GM19351 (cell line): ENCODE measurements around the gene MAN2B2.
"Not testable (repeated sequence)": the region's sequence is repeated elsewhere in the genome, so short reads cannot be mapped to it uniquely, and the experiment has no call there.

Experiments used
- ATAC-seq: cut with Tn5 transposase; IDR thresholded peaks from one replicate; pipeline ENCODE4 v1.9.1; 2021; ENCODE audit warnings: mild to moderate bottlenecking, moderate library complexity; ENCODE audit not compliant: unreplicated experiment

MAN2B2 gene

GRCh38 chr4:6613676-6614651, 39.0 kb downstream of the MAN2B2 start:
- ATAC-seq = no peak

- ATAC-seq = no peak
Observed at GRCh38 chr4:6614701-6615230, 39.8 kb downstream of the MAN2B2 start.

GRCh38 chr4:6616087-6616995, 41.4 kb downstream of the MAN2B2 start:
- ATAC-seq = no peak

GRCh38 chr4:6617246-6617645, 42.3 kb downstream of the MAN2B2 start:
- ATAC-seq = no peak

GRCh38 chr4:6618386-6619115, 43.6 kb downstream of the MAN2B2 start:
- no peak for ATAC-seq

- ATAC-seq = no peak
Observed at GRCh38 chr4:6619116-6619465, 44.1 kb downstream of the MAN2B2 start.

- no peak for ATAC-seq
Observed at GRCh38 chr4:6619466-6620255, 44.7 kb downstream of the MAN2B2 start.

GRCh38 chr4:6620296-6620695, 45.3 kb downstream of the MAN2B2 start:
- no peak for ATAC-seq

GRCh38 chr4:6620891-6621555, 46.0 kb downstream of the MAN2B2 start:
- no peak for ATAC-seq

- ATAC-seq = no peak
Observed at GRCh38 chr4:6621556-6621927, 46.6 kb downstream of the MAN2B2 start.

GRCh38 chr4:6622744-6623143, 47.8 kb downstream of the MAN2B2 start:
- ATAC-seq = no peak

- no peak for ATAC-seq
Observed at GRCh38 chr4:6625256-6625655, 50.3 kb downstream of the MAN2B2 start.

GRCh38 chr4:6626066-6626465, 51.1 kb downstream of the MAN2B2 start:
- no peak for ATAC-seq

- no peak for ATAC-seq
Observed at GRCh38 chr4:6627832-6628231, 52.8 kb downstream of the MAN2B2 start.

- not testable (repeated sequence) for ATAC-seq
Observed at GRCh38 chr4:6628484-6628883, 53.5 kb downstream of the MAN2B2 start.

- no peak for ATAC-seq
Observed at GRCh38 chr4:6632125-6632524, 57.1 kb downstream of the MAN2B2 start.

GRCh38 chr4:6633091-6633906, 58.3 kb downstream of the MAN2B2 start:
- no peak for ATAC-seq

- no peak for ATAC-seq
Observed at GRCh38 chr4:6634746-6635145, 59.8 kb downstream of the MAN2B2 start.
